ENCODE data around the gene PRIM1.

Gene PRIM1

DNA sequence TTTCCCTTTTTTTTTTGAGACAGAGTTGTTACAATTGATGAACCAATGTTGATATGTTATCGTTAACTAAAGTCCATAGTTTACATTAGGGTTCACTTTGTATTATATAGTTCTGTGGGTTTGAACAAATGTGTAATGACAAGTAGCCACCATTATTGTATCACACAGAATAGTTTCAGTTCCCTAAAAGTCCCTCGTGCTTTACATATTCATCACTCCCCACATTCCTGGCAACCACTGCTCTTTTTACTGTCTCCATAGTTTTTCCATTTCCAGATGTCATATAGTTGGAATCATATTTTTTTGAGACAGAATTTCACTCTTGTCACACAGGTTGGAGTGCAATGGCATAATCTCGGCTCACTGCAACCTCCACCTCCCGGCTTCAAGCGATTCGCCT is 23.5 kb upstream of the PRIM1 start:
- H3K4me3 Mint-ChIP-seq = no peak overlapping the region
- TF ChIP-seq, protein P1, sequence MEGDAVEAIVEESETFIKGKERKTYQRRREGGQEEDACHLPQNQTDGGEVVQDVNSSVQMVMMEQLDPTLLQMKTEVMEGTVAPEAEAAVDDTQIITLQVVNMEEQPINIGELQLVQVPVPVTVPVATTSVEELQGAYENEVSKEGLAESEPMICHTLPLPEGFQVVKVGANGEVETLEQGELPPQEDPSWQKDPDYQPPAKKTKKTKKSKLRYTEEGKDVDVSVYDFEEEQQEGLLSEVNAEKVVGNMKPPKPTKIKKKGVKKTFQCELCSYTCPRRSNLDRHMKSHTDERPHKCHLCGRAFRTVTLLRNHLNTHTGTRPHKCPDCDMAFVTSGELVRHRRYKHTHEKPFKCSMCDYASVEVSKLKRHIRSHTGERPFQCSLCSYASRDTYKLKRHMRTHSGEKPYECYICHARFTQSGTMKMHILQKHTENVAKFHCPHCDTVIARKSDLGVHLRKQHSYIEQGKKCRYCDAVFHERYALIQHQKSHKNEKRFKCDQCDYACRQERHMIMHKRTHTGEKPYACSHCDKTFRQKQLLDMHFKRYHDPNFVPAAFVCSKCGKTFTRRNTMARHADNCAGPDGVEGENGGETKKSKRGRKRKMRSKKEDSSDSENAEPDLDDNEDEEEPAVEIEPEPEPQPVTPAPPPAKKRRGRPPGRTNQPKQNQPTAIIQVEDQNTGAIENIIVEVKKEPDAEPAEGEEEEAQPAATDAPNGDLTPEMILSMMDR (IDR thresholded peaks at IDR 0.05; ENCODE audit: unreplicated experiment in 3 of 3) = no peak
- no peak overlapping the region for H3K27ac Mint-ChIP-seq
- no peaks in the 10 kb centered on the region for H3K27me3 Mint-ChIP-seq (ENCODE audit: low read depth)
- no peaks in the 10 kb centered on the region for H3K36me3 Mint-ChIP-seq (ENCODE audit: low read depth)
- peaks cover 8% of the 10 kb centered on the region for H3K9me3 Mint-ChIP-seq
- H3K4me1 Mint-ChIP-seq = no peaks in the 10 kb centered on the region

DNA sequence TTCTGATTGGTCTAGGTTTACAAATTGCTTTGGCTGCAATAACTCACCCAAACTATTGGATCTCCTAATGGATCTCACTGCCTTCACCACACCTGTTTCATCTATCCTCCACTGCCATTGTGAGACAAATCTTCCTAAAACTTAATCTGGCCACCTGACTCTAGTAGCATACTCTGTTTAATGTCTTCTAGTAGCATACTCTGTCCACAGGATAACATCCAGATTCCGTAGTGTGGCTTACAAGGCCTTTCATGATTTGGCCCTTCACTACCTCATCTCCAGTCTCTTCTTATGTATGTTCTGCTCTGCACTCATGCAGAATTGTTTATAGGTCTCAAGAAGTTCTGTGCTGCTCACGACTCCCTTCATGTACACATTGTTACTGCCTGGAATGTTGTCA is 21.0 kb upstream of the PRIM1 start:
- H3K4me3 Mint-ChIP-seq = no peak overlapping the region
- H3K9me3 Mint-ChIP-seq = peaks cover 7% of the 10 kb centered on the region
- no peak overlapping the region for H3K27ac Mint-ChIP-seq
- TF ChIP-seq, protein P1 (IDR thresholded peaks at IDR 0.05; ENCODE audit: unreplicated experiment in 3 of 3) = no peak
- H3K4me1 Mint-ChIP-seq = no peaks in the 10 kb centered on the region
- H3K27me3 Mint-ChIP-seq (ENCODE audit: low read depth) = peaks cover 2% of the 10 kb centered on the region
- H3K36me3 Mint-ChIP-seq (ENCODE audit: low read depth) = no peaks in the 10 kb centered on the region

DNA sequence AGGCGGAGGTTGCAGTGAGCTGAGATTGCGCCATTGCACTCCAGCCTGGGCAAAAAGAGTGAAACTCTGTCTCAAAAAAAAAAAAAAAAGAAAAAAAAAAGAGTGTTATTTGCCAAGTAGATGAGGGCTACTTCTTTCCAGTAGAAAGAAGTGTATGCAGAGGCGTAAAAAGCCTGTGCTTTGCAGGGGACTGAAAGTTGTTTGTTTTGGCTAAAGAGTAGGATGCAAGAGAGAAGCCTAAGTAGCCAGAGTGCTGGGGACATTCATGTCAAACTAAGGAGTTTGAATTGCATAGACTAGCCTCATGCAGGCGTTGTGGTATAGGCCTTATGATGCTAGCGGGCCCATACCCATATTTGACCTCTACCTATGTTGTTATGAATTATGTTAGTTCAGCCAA is 20.5 kb upstream of the PRIM1 start:
- H3K4me3 Mint-ChIP-seq = no peak overlapping the region
- no peaks in the 10 kb centered on the region for H3K4me1 Mint-ChIP-seq
- H3K9me3 Mint-ChIP-seq = peaks cover 4% of the 10 kb centered on the region
- H3K27me3 Mint-ChIP-seq (ENCODE audit: low read depth) = peaks cover 4% of the 10 kb centered on the region
- no peaks in the 10 kb centered on the region for H3K36me3 Mint-ChIP-seq (ENCODE audit: low read depth)
- TF ChIP-seq, protein P1 (IDR thresholded peaks at IDR 0.05; ENCODE audit: unreplicated experiment in 3 of 3) = no peak
- no peak overlapping the region for H3K27ac Mint-ChIP-seq

DNA sequence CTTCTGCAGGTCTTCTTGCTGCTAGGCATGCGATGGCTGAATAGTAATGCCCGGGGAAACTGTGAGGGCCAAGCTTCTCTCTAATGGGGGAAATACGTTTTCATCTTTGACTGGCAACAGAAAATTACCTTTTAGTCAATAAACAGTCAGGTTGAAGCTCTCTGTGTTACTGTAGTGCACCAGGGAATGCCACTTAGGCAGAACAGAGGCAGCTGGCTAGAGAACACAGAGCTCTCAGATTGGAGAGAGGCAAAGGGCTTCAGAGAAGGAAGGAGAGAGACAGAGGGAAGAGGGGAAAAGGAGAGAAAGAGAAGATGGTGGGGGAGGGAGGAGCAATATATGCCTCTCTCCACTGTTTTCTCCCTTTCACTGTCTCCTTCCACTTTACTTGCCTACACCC is 17.7 kb upstream of the PRIM1 start:
- H3K36me3 Mint-ChIP-seq (ENCODE audit: low read depth) = no peaks in the 10 kb centered on the region
- H3K9me3 Mint-ChIP-seq = peaks cover 4% of the 10 kb centered on the region
- no peak overlapping the region for H3K27ac Mint-ChIP-seq
- H3K4me3 Mint-ChIP-seq = no peak overlapping the region
- H3K4me1 Mint-ChIP-seq = no peaks in the 10 kb centered on the region
- TF ChIP-seq, protein P1 (IDR thresholded peaks at IDR 0.05; ENCODE audit: unreplicated experiment in 3 of 3) = no peak
- H3K27me3 Mint-ChIP-seq (ENCODE audit: low read depth) = peaks cover 4% of the 10 kb centered on the region

DNA sequence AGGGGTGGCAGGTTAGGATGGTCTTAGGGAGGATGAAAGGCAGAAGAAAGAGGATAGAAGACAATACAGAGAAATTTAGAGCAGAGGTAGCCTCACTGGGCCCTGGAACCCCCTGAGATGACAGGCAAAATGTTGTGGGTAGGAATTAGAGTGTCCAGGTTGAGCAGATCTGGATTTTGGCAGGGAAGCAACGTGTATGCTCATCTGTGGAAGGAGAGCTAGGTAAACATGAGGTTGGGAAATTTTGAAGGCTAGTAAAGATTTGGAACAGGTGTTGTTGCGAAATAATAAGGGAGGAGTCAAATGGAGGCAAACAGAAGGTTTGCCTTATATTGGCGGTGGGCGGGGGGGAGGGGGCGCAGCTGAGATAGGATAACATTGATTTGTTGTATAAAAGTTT is 16.3 kb upstream of the PRIM1 start:
- Mint-ChIP-seq H3K27ac (no peak overlapping the region), H3K4me3 (no peak overlapping the region), H3K4me1 (no peaks in the 10 kb centered on the region), H3K9me3 (no peaks in the 10 kb centered on the region), H3K36me3 (ENCODE audit: low read depth) (no peaks in the 10 kb centered on the region), H3K27me3 (ENCODE audit: low read depth) (peaks cover 4% of the 10 kb centered on the region)
- TF ChIP-seq, protein P1 (IDR thresholded peaks at IDR 0.05; ENCODE audit: unreplicated experiment in 3 of 3) = no peak

DNA sequence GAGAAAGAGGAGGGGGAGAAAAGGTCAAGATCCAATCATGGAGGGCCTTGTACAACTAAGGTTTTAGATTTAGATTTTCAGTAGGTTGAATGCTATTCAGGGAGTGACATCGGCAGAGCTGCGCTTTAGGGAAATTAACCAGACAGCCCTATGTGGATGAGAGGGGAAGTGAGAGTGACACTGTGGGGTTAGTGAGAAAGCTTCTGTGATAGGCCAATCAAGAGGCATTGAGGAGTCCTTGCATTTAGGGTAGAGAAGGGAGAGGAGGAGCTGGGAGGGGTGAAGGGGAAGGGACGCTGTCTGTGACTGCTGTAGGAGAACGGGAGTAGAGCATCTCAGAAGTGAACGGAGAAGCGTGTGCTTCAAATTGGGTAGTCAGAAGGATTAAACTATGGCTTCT is 14.4 kb upstream of the PRIM1 start:
- Mint-ChIP-seq H3K4me3 (no peak overlapping the region), H3K4me1 (peaks cover 5% of the 10 kb centered on the region), H3K27ac (no peak overlapping the region), H3K9me3 (no peaks in the 10 kb centered on the region), H3K36me3 (ENCODE audit: low read depth) (no peaks in the 10 kb centered on the region), H3K27me3 (ENCODE audit: low read depth) (peaks cover 4% of the 10 kb centered on the region)
- TF ChIP-seq, protein P1 (IDR thresholded peaks at IDR 0.05; ENCODE audit: unreplicated experiment in 3 of 3) = no peak
